NCI-H2171 treated with DMSO at 0.1 percent for 48 hours (cell line): ENCODE results near the gene NAA50.

Source experiments
- DNase-seq: peaks from one replicate; lab custom pipeline; 2025; lab: John Stamatoyannopoulos, UW

NAA50 gene

GRCh38 chr3:113745756-113746547 is at the start of gene NAA50:
Gene NAA50, minus strand, starts transcription at chr3:113746249. Its CDS starts 300 bp downstream, at chr3:113745949.
- peak; percentile 96 for DNase-seq

DNA sequence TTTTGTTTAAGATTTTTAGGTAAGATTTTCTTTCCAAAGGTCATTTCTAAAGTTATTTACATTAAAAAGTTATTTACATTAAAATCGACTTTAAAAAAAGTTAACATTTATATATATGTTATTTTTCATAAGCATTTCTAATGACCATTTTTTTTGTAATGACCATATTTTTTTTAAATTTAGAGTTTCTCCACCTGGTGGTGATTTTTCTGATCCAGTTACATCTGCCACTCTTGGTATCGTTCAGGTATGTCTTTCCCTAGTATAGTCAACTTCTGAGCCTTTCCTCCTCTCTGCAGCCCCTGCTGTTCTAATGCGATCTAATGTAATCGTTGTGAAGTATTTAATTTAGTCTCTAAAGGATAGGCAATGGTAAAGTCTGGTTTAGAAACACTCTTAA is 49.6 kb upstream of the NAA50 start:
- DNase-seq: no peak

DNA sequence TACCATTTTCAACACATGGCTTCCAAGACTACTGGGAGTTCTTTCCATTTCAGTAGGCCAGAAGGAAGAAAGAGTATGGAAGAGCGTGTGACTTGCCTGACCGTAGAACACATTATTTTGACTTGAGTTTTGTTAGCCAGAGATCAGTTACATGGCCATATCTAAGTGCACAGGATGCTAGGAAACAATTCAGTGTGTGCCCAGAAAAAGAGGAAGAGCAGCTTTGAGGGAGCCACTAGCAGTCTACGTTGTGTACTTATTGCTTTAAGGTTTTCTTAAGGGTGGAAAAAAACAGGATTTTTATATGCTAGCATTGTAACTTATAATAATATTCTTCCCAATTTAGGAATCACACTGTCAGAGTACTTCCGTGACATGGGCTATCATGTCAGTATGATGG is 48.5 kb upstream of the NAA50 start:
- DNase-seq: no peak

DNA sequence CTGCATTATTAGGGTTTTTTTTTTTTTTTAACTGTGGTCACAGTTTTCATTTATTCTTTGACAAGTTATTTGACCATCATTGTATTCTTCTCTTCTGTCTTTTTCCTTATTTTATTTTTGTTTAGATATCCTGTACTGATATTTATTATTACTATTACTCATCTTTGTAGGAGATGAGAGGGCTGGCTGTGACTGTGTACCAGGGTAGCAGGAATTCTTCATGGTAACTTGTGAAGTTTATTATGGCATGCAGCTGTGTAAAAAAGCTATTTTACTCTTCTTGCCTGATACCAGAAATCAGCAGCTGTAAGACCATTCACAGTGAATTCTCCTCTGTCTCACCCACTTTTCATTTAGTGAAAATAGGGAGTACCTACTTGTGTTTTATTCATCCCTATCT is 45.3 kb upstream of the NAA50 start:
- DNase-seq: no peak

- DNase-seq: no peak
Measured at GRCh38 chr3:113783980-113784379, 37.9 kb upstream of the NAA50 start.

- peak; percentile 26 for DNase-seq
Measured at GRCh38 chr3:113783463-113783862, 37.4 kb upstream of the NAA50 start.

DNA sequence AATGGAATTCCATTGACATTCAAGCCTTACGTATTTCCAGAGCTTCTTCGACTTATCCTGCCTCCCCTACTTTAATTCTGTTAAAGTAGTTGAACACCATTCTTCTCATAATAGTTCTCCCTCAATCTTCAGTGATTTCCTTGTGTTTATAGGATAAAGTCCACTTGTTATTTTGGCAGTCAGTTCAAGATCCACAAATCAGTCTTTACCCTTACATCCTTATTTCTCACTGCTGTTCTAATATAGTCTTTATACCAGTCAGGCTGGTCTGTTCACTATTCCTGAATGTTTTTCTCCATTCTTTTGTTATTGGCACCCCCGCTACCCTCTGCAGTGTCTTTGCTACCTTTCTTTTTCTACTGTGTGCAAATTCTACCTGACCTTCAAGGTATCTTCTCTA is 30.5 kb upstream of the NAA50 start:
- no peak for DNase-seq

DNA sequence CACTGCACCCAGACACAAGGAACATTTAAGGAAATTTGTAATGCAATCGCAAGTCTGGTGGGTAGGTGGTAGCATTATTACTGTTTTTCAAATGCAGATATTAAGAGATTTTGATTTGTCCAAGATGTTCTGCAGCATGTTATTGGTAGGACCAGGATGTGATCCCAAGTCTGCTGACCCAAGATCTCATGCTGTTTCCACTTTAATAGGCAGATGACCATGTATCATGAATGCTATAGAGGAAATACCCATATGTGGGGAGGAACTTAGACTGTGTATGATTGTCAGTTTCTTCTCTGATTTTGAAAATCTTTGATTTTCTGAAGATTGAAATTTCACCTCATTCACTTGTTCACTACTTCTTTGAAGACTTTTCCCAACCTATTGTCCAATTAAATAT is 29.5 kb upstream of the NAA50 start:
- no peak for DNase-seq

DNA sequence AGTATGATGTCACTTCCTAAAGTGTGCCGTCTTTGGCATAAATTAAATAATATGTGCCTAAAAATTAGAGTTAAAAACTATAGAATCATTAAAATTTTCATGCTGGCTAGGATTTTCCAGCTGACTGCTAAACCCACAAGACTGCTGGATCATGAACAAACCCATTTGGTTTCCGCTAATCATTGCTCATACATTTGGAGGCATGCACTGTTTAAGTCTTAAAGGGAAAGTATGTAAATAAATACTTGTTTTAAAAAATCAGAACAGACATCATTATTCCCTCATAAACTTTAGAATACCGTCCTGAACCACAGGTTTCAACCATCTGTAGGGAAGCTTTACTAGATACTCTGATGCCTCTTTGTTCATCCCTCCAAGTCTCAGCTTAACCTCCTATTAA is 27.3 kb upstream of the NAA50 start:
- no peak for DNase-seq

- DNase-seq: no peak
Measured at GRCh38 chr3:113771993-113772392, 25.9 kb upstream of the NAA50 start.

GRCh38 chr3:113769551-113769950 is 23.5 kb upstream of the NAA50 start:
- DNase-seq: no peak

- DNase-seq: no peak
Measured at GRCh38 chr3:113764698-113765097, 18.6 kb upstream of the NAA50 start.

- DNase-seq: no peak
Measured at GRCh38 chr3:113758389-113759024, 12.5 kb upstream of the NAA50 start.

DNA sequence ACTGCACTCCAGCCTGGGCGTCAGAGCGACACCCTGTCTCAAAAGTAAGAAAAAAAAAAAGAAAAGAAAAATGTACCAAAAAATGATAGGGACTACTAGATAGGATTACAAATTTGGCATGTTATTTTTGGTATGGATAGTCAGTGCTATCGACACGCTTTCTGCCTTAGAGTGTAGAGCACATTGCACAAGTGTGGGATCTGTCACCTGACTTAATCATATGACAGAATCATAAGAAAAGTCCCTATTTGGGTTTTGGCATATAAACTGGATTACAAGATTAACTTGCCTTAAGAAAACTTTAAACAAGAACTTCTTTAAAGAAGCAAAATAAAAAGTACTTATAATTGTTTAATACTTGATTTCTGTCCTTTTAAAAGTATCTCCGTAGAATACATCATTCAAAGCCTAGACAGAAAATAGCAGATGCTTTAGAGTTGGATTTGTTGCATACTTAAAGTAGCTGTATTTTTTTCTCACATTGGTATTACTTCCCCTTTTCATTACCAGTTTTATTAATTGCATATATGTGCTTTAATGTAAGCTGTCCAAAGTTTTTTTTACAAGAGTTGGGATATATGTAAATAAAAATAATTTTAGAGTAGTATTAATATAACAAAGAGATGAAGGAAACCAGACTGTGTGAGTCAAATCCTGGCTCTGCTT is 8.6 kb upstream of the NAA50 start:
- DNase-seq: no peak

DNA sequence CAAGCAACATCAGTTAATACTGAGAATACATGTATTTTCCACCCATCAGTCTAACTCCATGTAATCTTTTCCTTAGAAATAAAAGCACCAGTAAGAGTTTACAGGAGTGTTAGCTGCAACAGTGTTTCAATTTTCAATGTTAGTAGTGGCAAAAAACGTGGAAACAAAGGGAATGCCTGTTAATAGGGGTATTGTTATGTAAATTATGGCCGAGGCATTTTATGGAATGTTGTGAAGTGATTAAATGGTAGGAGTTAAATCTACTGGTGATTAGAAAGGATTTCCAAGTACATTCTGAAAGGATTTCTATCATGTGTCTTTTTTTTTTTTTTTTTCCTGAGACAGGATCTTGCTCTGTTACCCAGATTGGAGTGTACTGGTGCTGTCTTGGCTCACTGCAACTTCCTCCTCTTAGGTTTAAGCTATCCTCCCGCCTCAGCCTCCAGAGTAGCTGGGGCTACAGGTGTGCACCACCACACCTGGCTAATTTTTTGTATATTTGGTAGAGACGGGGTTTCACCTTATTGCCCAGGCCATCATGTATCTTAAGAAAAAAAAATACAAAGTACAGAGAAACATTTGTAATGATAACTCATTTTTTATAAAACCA is 7.4 kb upstream of the NAA50 start:
- no peak for DNase-seq

DNA sequence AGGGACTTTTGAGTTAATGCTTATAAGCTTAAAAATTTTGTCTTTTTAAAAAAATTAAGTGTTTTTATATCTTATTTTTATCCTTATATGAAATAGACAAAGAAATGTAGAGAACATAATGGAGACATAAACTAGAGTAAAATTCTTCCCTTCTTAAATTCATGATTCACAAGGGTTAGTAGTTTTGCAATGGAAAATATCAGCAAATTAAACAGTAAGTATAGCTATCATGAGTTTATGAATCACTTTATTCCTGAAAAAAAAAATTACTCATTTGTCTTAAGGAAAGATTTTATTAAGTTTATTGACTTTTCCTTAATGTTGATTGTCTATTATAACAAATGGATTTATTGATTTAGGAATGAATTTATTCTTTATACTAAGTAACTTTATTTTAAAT is 5.1 kb upstream of the NAA50 start:
- DNase-seq: no peak

GRCh38 chr3:113747283-113748046 is 1.4 kb upstream of the NAA50 start:
- DNase-seq: peak; percentile 52

DNA sequence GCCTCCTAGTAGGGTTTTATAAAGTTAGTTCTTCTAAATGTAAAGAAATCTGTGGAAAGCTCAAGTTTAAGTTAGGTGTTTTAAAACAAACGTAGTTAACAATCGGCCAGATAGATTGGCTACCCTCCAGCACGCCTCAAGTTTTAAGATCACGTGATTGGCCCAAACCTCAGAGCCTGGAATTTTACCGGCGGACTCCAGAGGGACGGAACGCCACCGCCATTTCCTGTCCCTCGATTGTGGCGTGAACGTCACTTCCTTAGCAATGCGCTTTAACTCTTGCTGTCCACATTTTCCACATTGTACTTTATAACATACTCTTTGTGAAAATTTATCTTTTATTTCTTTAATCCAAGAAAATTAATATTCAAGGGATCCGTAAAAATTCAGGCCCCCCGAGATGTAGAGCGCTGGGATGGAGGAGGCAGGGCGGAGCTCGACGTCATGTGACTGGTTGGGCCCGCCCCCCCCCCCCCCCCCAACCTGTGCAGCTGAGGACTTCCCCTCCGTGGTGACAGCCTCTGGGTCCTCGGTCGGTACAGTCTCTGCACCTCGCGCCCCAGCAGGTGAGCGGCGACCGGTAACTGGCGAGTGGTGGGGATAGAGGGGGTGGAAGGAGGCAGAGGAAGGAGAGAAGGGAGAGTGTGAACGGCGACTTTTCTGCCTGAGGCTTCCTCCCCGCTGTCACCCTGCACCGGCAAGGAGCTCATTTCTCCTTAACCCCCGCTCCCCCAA is 666 bp upstream of the NAA50 start, which contains the start of gene ATP6V1A:
TSS of gene ATP6V1A (plus strand) at position 488 of the 735 bp plus-strand sequence. CDS start 31,719 bp downstream, outside the sequence.
- DNase-seq: peak; percentile 98

DNA sequence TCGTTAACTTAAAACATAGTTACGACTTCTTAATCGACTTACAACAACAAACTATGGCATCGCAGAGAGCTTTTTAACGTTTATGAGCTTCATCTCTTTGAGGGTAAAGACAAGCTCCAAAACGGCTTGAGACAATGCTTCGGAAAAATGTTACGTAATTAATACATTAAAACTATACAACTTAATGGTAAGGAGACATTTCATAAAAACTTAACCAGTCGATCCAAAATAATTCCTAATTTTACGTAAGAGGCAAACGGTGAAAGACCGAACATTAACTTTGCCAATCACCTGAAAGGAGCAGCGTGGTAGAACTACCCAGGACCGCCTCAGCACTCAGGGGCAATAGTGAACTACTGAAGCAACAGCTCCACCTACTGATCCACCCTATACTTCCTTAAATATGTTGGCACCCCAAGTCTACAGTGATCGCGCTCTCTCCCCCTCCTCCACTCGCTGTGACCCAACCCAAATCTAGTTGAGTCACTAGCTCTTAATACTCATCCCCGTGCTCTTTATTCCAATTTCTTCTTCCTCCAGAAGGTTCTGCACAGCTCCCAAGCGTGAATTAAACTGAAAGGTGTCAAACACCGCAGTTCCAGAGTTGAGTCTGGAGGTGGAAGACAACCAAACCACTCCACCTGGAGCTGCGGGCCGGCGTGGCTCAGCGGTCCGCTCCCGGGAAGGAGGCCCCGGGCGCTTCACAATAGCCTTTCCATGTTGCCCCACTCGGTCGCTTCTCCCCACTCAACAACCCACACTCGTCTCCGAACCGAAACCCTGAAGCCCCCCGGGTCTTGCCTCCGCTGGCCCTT is 901 bp downstream of the NAA50 start:
- peak; percentile 88 for DNase-seq

DNA sequence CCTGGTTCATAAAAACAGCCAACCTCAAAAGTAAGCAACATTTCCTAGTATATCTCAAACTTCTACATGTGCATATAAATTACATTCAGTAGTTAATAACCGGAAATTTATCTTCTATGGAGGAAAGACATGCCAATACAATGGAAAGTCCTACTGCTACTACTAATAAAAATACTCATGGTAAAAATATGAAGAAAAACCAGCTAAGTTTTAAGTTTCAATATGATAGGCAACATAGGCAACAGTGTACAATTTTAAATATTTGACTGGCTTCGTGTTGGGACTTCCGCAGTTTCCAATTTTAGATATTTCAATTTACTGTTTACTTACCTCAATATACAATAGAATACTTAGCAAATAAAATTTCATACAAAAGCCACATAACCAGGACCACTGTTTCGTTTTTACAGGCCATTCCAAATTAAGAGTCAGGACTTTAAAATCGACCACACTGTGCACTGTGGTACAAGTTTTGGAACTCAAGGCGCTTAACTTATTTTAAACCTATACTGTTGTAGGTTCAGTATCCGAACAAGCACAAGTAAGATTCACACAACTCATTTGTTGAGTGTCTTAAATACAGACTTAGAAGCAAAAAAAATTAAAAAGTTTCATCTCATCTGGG is 2.9 kb downstream of the NAA50 start:
- DNase-seq: no peak
